ENCODE data around the gene ZNF789.
A peak's percentile ranks its signal among the peaks of the same experiment; 100 is the strongest.
"Not testable (repeated sequence)": the region's sequence is repeated elsewhere in the genome, so short reads cannot be mapped to it uniquely, and the experiment has no call there.

ZNF789 gene

GRCh38 chr7:99472561-99473314, at the start of gene ZNF789:
ZNF789 (plus strand) TSS chr7:99472890; CDS start chr7:99476457, 3,567 bp downstream.
- peak; percentile 90 to 91 for DNase-seq (ENCODE audit: low read depth in 2 of 2)

- DNase-seq (ENCODE audit: low read depth in 2 of 2) = no peak
These were observed 47.6 kb upstream of the ZNF789 start for GRCh38 chr7:99424932-99425730.

GRCh38 chr7:99428972-99429566, 43.6 kb upstream of the ZNF789 start:
- DNase-seq (ENCODE audit: low read depth in 2 of 2) = no peak

- no peak for DNase-seq (ENCODE audit: low read depth in 2 of 2)
These were observed 42.9 kb upstream of the ZNF789 start for GRCh38 chr7:99429756-99430155.

- DNase-seq (ENCODE audit: low read depth in 2 of 2) = not testable (repeated sequence)
These were observed 40.7 kb upstream of the ZNF789 start for GRCh38 chr7:99431756-99432540.

- no peak for DNase-seq (ENCODE audit: low read depth in 2 of 2)
These were observed 39.5 kb upstream of the ZNF789 start for GRCh38 chr7:99433158-99433557.

GRCh38 chr7:99437946-99438572, 34.6 kb upstream of the ZNF789 start:
- no peak for DNase-seq (ENCODE audit: low read depth in 2 of 2)

- DNase-seq (ENCODE audit: low read depth in 2 of 2) = peak; percentile 85 to 88
These were observed 33.9 kb upstream of the ZNF789 start, which contains the start of the genes CPSF4 and PTCD1 for GRCh38 chr7:99438573-99439480. CPSF4 (plus strand) TSS chr7:99438943; CDS start chr7:99439083, 140 bp downstream. PTCD1 (minus strand) TSS chr7:99438798; CDS start chr7:99435242, 3,556 bp downstream.

- peak in 1 of 2 experiments; percentile 11 for DNase-seq (ENCODE audit: low read depth in 2 of 2)
These were observed 32.5 kb upstream of the ZNF789 start for GRCh38 chr7:99440195-99440594.

- DNase-seq (ENCODE audit: low read depth in 2 of 2) = no peak
These were observed 26.6 kb upstream of the ZNF789 start for GRCh38 chr7:99446096-99446495.

GRCh38 chr7:99447943-99448342, 24.7 kb upstream of the ZNF789 start:
- DNase-seq (ENCODE audit: low read depth in 2 of 2) = no peak

GRCh38 chr7:99448855-99449254, 23.8 kb upstream of the ZNF789 start:
- no peak for DNase-seq (ENCODE audit: low read depth in 2 of 2)

GRCh38 chr7:99449326-99449725, 23.4 kb upstream of the ZNF789 start:
- DNase-seq (ENCODE audit: low read depth in 2 of 2) = no peak

GRCh38 chr7:99451936-99452335, 20.8 kb upstream of the ZNF789 start:
- no peak for DNase-seq (ENCODE audit: low read depth in 2 of 2)

- DNase-seq (ENCODE audit: low read depth in 2 of 2) = no peak
These were observed 20.1 kb upstream of the ZNF789 start for GRCh38 chr7:99452541-99452940.

- DNase-seq (ENCODE audit: low read depth in 2 of 2) = no peak
These were observed 19.6 kb upstream of the ZNF789 start for GRCh38 chr7:99453105-99453504.

GRCh38 chr7:99455874-99456273, 16.8 kb upstream of the ZNF789 start:
- DNase-seq (ENCODE audit: low read depth in 2 of 2) = no peak

GRCh38 chr7:99456288-99456687, 16.4 kb upstream of the ZNF789 start:
- no peak for DNase-seq (ENCODE audit: low read depth in 2 of 2)

- DNase-seq (ENCODE audit: low read depth in 2 of 2) = no peak
These were observed 15.5 kb upstream of the ZNF789 start for GRCh38 chr7:99457050-99457649.
